Measurements from ENCODE around the gene ZMYND19. TPM values are rescaled to one million over a fixed set of nuclear protein-coding genes. Genes with fewer than 3 reads are reported as not detected.

The ZMYND19 gene
- total RNA-seq, 1 experiment from 2014 or later = 37.0 TPM

- Histone ChIP-seq H3K4me3 (ENCODE audit: low read depth in 2 of 2, low read length in 2 of 2) (no peak overlapping the region), H3K36me3 (ENCODE audit: control insufficient read depth, insufficient read depth, low read length) (no peaks in the 10 kb centered on the region; the same call in 1 of the 2 replicates), H3K27ac (ENCODE audit: low read length) (no peak overlapping the region), H3K4me1 (ENCODE audit: control insufficient read depth, insufficient read depth, low read length) (peaks cover 3% of the 10 kb centered on the region; the same call in 1 of the 2 replicates), H3K9me3 (ENCODE audit: control insufficient read depth, insufficient read depth, low read depth, low read length) (no peaks in the 10 kb centered on the region), H3K27me3 (ENCODE audit: control insufficient read depth, insufficient read depth, low read length) (no peaks in the 10 kb centered on the region)
- intact Hi-C loops (cut with micrococcal nuclease; ENCODE audit: unreplicated experiment) (no loop called here), in situ Hi-C loops (cut with HindIII; ENCODE audit: low pct_unique_long_range_greater_than_20kb, low sequenced_read_pairs) (no loop called here)
- POLR2A ChIA-PET = no interaction called here
- DNase-seq (ENCODE audit: low read depth, low spot score) (no peak), ATAC-seq (no peak)
- TF ChIP-seq REST (IDR thresholded peaks at IDR 0.05; ENCODE audit: insufficient read depth in 1 of 2, low read depth in 2 of 2, low read length in 1 of 2) (no peak), TCF7L2 (IDR thresholded peaks at IDR 0.05; ENCODE audit: low read depth, low read length) (no peak)
- BruUV-seq (replicated peaks) = no TSS peak
- CTCF ChIA-PET = no interaction called here
These were observed 9.4 kb downstream of the ZMYND19 start for GRCh38 chr9:137580954-137581322.

GRCh38 chr9:137580209-137580953 lies 9.9 kb downstream of the ZMYND19 start:
- ATAC-seq = no peak
- intact Hi-C loops (cut with micrococcal nuclease; ENCODE audit: unreplicated experiment) (no loop called here), in situ Hi-C loops (cut with HindIII; ENCODE audit: low pct_unique_long_range_greater_than_20kb, low sequenced_read_pairs) (no loop called here)
- Histone ChIP-seq H3K4me1 (ENCODE audit: control insufficient read depth, insufficient read depth, low read length) (peaks cover 3% of the 10 kb centered on the region; the same call in 1 of the 2 replicates), H3K27me3 (ENCODE audit: control insufficient read depth, insufficient read depth, low read length) (no peaks in the 10 kb centered on the region), H3K27ac (ENCODE audit: low read length) (no peak overlapping the region), H3K9me3 (ENCODE audit: control insufficient read depth, insufficient read depth, low read depth, low read length) (no peaks in the 10 kb centered on the region), H3K36me3 (ENCODE audit: control insufficient read depth, insufficient read depth, low read length) (no peaks in the 10 kb centered on the region; the same call in 1 of the 2 replicates), H3K4me3 (ENCODE audit: low read depth in 2 of 2, low read length in 2 of 2) (no peak overlapping the region)
- TF ChIP-seq POLR2AphosphoS5 (IDR thresholded peaks at IDR 0.05; ENCODE audit: low read depth, low read length) (0 out of 2 replicates have a peak, but pooled peaks have one; percentile 22), TCF7L2 (IDR thresholded peaks at IDR 0.05; ENCODE audit: low read depth, low read length) (no peak)
- BruUV-seq (replicated peaks) = no TSS peak
- CTCF ChIA-PET = interaction anchor here (0.7 to 0.8 kb wide), 2 partner anchors 38 to 176 kb away, joined by 3 to 9 read pairs; partner anchors contain the start of gene EHMT1
- DNase-seq (ENCODE audit: low read depth, low spot score) = no peak
- POLR2A ChIA-PET = no interaction called here

- ATAC-seq (no peak), DNase-seq (ENCODE audit: low read depth, low spot score) (no peak)
- intact Hi-C loops (cut with micrococcal nuclease; ENCODE audit: unreplicated experiment) = no loop called here
- CTCF ChIA-PET = interaction anchor here (0.7 to 0.8 kb wide), 2 partner anchors 9 to 39 kb away, joined by 3 to 6 read pairs; partner anchors contain the start of gene EHMT1
- H3K4me3 ChIP-seq (ENCODE audit: low read depth in 2 of 2, low read length in 2 of 2) = peak overlapping the region; percentile 53 to 74
- POLR2A ChIA-PET = no interaction called here
- TF ChIP-seq SIN3A (IDR thresholded peaks at IDR 0.05; ENCODE audit: borderline replicate concordance, insufficient read depth, low read depth, low read length) = no peak
- no peak for TF ChIP-seq CTCF (IDR thresholded peaks at IDR 0.05)
- TF ChIP-seq REST (IDR thresholded peaks at IDR 0.05; ENCODE audit: insufficient read depth in 1 of 2, low read depth in 2 of 2, low read length in 1 of 2) = no peak
- no peak for TF ChIP-seq TCF7L2 (IDR thresholded peaks at IDR 0.05; ENCODE audit: low read depth, low read length)
- no peak for TF ChIP-seq POLR2AphosphoS5 (IDR thresholded peaks at IDR 0.05; ENCODE audit: low read depth, low read length)
- BruUV-seq (replicated peaks) = no TSS peak
- H3K9me3 ChIP-seq (ENCODE audit: control insufficient read depth, insufficient read depth, low read depth, low read length) = no peaks in the 10 kb centered on the region
- H3K36me3 ChIP-seq (ENCODE audit: control insufficient read depth, insufficient read depth, low read length) = no peaks in the 10 kb centered on the region; the same call in 1 of the 2 replicates
- no peaks in the 10 kb centered on the region for H3K27me3 ChIP-seq (ENCODE audit: control insufficient read depth, insufficient read depth, low read length)
- H3K27ac ChIP-seq (ENCODE audit: low read length) = peak overlapping the region; percentile 74
- in situ Hi-C loops (cut with HindIII; ENCODE audit: low pct_unique_long_range_greater_than_20kb, low sequenced_read_pairs) = no loop called here
- H3K4me1 ChIP-seq (ENCODE audit: control insufficient read depth, insufficient read depth, low read length) = peaks cover 3% of the 10 kb centered on the region; the same call in 1 of the 2 replicates
These were observed 11.1 kb downstream of the ZMYND19 start for GRCh38 chr9:137579259-137579604.
